SK-N-SH treated with all-trans-retinoic acid at 6 μM for 48 hours (cell line): ENCODE data around the gene BAIAP3.

ENCODE experiments used
- ATAC-seq: fragments of 200-7000 bp; cut with Tn5 transposase; 3 replicates; pipeline ENCODE4 v1.9.1; 2020; ENCODE audit warnings: mild to moderate bottlenecking, moderate library complexity
- ARNTL ChIP-seq: fragments of 450-650 bp; formaldehyde crosslinking; IDR thresholded peaks from 2 replicates; pipeline ENCODE4 v1.5.0; 2020; ENCODE audit warnings: low read depth, mild to moderate bottlenecking, moderate library complexity, borderline replicate concordance
- BACH2 ChIP-seq: fragments of 250-450 bp; sonication (Bioruptor Pico); IDR thresholded peaks from 2 replicates; pipeline ENCODE4 v1.9.0; 2021; ENCODE audit warnings: mild to moderate bottlenecking, borderline replicate concordance
- CSDC2 ChIP-seq: fragments of 250-450 bp; sonication (Bioruptor Pico); IDR thresholded peaks from 2 replicates; pipeline ENCODE4 v1.5.0; 2020; ENCODE audit warnings: mild to moderate bottlenecking, moderate library complexity
- ESRRG ChIP-seq: fragments of 250-450 bp; sonication (Bioruptor Pico); IDR thresholded peaks from 2 replicates; pipeline ENCODE4 v1.6.1; 2021; ENCODE audit warnings: mild to moderate bottlenecking
- GLIS3 ChIP-seq: fragments of 250-450 bp; sonication (Bioruptor Pico); IDR thresholded peaks from 2 replicates; pipeline ENCODE4 v1.5.0; 2020; ENCODE audit warnings: mild to moderate bottlenecking, moderate library complexity
- ISL1 ChIP-seq: fragments of 250-450 bp; sonication (Bioruptor Pico); IDR thresholded peaks from 2 replicates; pipeline ENCODE4 v2.1.2; 2022; ENCODE audit warnings: mild to moderate bottlenecking, moderate library complexity
- OSR1 ChIP-seq: fragments of 250-450 bp; sonication (Bioruptor Pico); IDR thresholded peaks from 2 replicates; pipeline ENCODE4 v1.8.0; 2022; ENCODE audit warnings: moderate library complexity, mild to moderate bottlenecking, inconsistent platforms
- PPARA ChIP-seq: fragments of 250-450 bp; sonication (Bioruptor Pico); IDR thresholded peaks from 2 replicates; pipeline ENCODE4 v1.5.0; 2020; ENCODE audit warnings: mild to moderate bottlenecking, borderline replicate concordance
- SNAI2 ChIP-seq: fragments of 250-450 bp; sonication (Bioruptor Pico); IDR thresholded peaks from 2 replicates; pipeline ENCODE4 v1.5.0; 2020; ENCODE audit warnings: mild to moderate bottlenecking, moderate library complexity
- TOX ChIP-seq: fragments of 250-450 bp; sonication (Bioruptor Pico); IDR thresholded peaks from 2 replicates; pipeline ENCODE4 v1.8.0; 2021; ENCODE audit warnings: mild to moderate bottlenecking, moderate library complexity, borderline replicate concordance
- ZC3H10 ChIP-seq: fragments of 250-450 bp; sonication (Bioruptor Pico); IDR thresholded peaks from 2 replicates; pipeline ENCODE4 v1.5.1; 2021; ENCODE audit warnings: mild to moderate bottlenecking, moderate library complexity
- ZFP3 ChIP-seq: fragments of 250-450 bp; sonication (Bioruptor Pico); IDR thresholded peaks from 2 replicates; pipeline ENCODE4 v1.5.0; 2020; ENCODE audit warnings: mild to moderate bottlenecking, moderate library complexity
- ZFP30 ChIP-seq: fragments of 450-650 bp; formaldehyde crosslinking; IDR thresholded peaks from 2 replicates; pipeline ENCODE4 v1.5.0; 2022; ENCODE audit warnings: mild to moderate bottlenecking, moderate library complexity
- ZNF565 ChIP-seq: fragments of 450-650 bp; formaldehyde crosslinking; conservative IDR thresholded peaks from 2 replicates; pipeline ENCODE4 v1.5.0; 2020; ENCODE audit warnings: low read depth, mild to moderate bottlenecking, moderate library complexity
- ZNF70 ChIP-seq: fragments of 450-650 bp; formaldehyde crosslinking; IDR thresholded peaks from 2 replicates; pipeline ENCODE4 v1.5.0; 2020; ENCODE audit warnings: mild to moderate bottlenecking, moderate library complexity
- TF ChIP-seq, protein P1 (sequence below): fragments of 250-450 bp; sonication (Bioruptor Pico); IDR thresholded peaks from 2 replicates; pipeline ENCODE4 v1.5.0; 2020; ENCODE audit warnings: mild to moderate bottlenecking, moderate library complexity
- TF ChIP-seq, protein P2 (sequence below): fragments of 250-450 bp; sonication (Bioruptor Pico); IDR thresholded peaks from 2 replicates; pipeline ENCODE4 v1.5.1; 2021; ENCODE audit warnings: mild to moderate bottlenecking, moderate library complexity
- TF ChIP-seq, protein P3 (sequence below): fragments of 250-450 bp; sonication (Bioruptor Pico); IDR thresholded peaks from 2 replicates; pipeline ENCODE4 v1.8.0; 2020; ENCODE audit warnings: mild to moderate bottlenecking, moderate library complexity, borderline replicate concordance
- TF ChIP-seq, protein P4 (sequence below): fragments of 250-450 bp; sonication (Bioruptor Pico); IDR thresholded peaks from 2 replicates; pipeline ENCODE4 v1.5.1; 2020; ENCODE audit warnings: low read depth, mild to moderate bottlenecking, moderate library complexity
- TF ChIP-seq, protein P5 (sequence below): fragments of 250-450 bp; sonication (Bioruptor Pico); IDR thresholded peaks from 2 replicates; pipeline ENCODE4 v1.8.0; 2021; ENCODE audit warnings: low read depth, mild to moderate bottlenecking, moderate library complexity, borderline replicate concordance

Gene BAIAP3

DNA sequence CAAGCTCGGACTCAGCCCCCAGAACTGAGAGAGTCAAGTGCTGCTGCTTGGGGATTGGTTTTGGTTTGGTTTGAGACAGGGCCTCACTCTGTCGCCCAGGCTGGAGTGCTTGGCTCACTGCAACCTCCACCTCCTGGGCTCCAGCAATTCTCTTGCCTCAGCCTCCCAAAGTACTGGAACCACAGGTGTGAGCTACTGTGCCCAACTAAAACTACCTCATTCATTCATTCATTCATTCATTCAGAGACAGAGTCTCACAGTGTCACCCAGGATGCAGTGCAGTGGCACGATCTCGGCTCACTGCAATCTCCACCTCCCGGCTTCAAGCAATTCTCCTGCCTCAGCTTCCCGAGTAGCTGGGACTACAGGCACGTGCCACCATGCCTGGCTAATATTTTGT is 56.3 kb downstream of the BAIAP3 start:
- TF ChIP-seq BACH2 (no peak), ESRRG (no peak), GLIS3 (CRISPR knock-in tag) (no peak), ZFP3 (CRISPR knock-in tag) (no peak), ZNF565 (CRISPR knock-in tag) (no peak), ZC3H10 (CRISPR knock-in tag) (no peak), OSR1 (CRISPR knock-in tag) (no peak), ZFP30 (CRISPR knock-in tag) (no peak), ARNTL (CRISPR knock-in tag) (no peak), ISL1 (CRISPR knock-in tag) (no peak), TOX (CRISPR knock-in tag) (no peak), SNAI2 (CRISPR knock-in tag) (no peak), CSDC2 (CRISPR knock-in tag) (no peak)
- TF ChIP-seq, protein P1, sequence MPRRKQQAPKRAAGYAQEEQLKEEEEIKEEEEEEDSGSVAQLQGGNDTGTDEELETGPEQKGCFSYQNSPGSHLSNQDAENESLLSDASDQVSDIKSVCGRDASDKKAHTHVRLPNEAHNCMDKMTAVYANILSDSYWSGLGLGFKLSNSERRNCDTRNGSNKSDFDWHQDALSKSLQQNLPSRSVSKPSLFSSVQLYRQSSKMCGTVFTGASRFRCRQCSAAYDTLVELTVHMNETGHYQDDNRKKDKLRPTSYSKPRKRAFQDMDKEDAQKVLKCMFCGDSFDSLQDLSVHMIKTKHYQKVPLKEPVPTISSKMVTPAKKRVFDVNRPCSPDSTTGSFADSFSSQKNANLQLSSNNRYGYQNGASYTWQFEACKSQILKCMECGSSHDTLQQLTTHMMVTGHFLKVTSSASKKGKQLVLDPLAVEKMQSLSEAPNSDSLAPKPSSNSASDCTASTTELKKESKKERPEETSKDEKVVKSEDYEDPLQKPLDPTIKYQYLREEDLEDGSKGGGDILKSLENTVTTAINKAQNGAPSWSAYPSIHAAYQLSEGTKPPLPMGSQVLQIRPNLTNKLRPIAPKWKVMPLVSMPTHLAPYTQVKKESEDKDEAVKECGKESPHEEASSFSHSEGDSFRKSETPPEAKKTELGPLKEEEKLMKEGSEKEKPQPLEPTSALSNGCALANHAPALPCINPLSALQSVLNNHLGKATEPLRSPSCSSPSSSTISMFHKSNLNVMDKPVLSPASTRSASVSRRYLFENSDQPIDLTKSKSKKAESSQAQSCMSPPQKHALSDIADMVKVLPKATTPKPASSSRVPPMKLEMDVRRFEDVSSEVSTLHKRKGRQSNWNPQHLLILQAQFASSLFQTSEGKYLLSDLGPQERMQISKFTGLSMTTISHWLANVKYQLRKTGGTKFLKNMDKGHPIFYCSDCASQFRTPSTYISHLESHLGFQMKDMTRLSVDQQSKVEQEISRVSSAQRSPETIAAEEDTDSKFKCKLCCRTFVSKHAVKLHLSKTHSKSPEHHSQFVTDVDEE, result no peak
- TF ChIP-seq, protein P2, sequence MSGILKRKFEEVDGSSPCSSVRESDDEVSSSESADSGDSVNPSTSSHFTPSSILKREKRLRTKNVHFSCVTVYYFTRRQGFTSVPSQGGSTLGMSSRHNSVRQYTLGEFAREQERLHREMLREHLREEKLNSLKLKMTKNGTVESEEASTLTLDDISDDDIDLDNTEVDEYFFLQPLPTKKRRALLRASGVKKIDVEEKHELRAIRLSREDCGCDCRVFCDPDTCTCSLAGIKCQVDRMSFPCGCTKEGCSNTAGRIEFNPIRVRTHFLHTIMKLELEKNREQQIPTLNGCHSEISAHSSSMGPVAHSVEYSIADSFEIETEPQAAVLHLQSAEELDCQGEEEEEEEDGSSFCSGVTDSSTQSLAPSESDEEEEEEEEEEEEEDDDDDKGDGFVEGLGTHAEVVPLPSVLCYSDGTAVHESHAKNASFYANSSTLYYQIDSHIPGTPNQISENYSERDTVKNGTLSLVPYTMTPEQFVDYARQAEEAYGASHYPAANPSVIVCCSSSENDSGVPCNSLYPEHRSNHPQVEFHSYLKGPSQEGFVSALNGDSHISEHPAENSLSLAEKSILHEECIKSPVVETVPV (CRISPR knock-in tag), result no peak
- TF ChIP-seq, protein P3, sequence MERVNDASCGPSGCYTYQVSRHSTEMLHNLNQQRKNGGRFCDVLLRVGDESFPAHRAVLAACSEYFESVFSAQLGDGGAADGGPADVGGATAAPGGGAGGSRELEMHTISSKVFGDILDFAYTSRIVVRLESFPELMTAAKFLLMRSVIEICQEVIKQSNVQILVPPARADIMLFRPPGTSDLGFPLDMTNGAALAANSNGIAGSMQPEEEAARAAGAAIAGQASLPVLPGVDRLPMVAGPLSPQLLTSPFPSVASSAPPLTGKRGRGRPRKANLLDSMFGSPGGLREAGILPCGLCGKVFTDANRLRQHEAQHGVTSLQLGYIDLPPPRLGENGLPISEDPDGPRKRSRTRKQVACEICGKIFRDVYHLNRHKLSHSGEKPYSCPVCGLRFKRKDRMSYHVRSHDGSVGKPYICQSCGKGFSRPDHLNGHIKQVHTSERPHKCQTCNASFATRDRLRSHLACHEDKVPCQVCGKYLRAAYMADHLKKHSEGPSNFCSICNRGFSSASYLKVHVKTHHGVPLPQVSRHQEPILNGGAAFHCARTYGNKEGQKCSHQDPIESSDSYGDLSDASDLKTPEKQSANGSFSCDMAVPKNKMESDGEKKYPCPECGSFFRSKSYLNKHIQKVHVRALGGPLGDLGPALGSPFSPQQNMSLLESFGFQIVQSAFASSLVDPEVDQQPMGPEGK, result no peak
- TF ChIP-seq, protein P4, sequence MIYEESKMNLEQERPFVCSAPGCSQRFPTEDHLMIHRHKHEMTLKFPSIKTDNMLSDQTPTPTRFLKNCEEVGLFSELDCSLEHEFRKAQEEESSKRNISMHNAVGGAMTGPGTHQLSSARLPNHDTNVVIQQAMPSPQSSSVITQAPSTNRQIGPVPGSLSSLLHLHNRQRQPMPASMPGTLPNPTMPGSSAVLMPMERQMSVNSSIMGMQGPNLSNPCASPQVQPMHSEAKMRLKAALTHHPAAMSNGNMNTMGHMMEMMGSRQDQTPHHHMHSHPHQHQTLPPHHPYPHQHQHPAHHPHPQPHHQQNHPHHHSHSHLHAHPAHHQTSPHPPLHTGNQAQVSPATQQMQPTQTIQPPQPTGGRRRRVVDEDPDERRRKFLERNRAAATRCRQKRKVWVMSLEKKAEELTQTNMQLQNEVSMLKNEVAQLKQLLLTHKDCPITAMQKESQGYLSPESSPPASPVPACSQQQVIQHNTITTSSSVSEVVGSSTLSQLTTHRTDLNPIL (CRISPR knock-in tag), result no peak
- TF ChIP-seq, protein P5, sequence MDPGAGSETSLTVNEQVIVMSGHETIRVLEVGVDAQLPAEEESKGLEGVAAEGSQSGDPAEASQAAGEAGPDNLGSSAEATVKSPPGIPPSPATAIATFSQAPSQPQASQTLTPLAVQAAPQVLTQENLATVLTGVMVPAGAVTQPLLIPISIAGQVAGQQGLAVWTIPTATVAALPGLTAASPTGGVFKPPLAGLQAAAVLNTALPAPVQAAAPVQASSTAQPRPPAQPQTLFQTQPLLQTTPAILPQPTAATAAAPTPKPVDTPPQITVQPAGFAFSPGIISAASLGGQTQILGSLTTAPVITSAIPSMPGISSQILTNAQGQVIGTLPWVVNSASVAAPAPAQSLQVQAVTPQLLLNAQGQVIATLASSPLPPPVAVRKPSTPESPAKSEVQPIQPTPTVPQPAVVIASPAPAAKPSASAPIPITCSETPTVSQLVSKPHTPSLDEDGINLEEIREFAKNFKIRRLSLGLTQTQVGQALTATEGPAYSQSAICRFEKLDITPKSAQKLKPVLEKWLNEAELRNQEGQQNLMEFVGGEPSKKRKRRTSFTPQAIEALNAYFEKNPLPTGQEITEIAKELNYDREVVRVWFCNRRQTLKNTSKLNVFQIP (CRISPR knock-in tag), result no peak
- TF ChIP-seq, all 23 proteins: peak for 0
- ATAC-seq, result no peak

DNA sequence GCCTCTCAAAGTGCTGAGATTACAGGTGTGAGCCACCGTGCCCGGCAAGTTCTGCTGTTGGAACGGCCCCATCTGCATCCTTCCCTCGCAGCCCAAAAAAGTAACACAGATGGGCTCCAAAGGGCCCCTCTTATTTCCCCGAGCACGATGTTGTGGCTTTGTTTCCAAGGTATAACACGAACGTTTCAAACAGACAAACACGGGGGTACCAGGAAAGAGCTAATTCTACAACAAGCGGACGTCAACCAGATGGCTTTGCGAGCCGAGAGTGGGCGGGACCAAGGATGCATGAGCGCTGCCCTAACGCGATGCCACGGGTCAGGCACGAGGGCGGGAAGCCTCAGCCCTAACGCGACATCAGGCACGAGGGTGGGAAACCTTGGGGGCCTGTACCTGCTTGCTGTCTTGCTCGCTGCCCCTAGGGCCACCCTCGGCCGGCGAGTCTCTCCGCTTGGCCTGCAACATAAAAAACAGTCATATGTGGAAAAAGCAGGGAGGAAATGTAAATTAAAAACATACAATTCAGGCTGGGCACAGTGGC is 56.9 kb downstream of the BAIAP3 start:
- ATAC-seq, result no peak
- TF ChIP-seq ZFP3 (CRISPR knock-in tag), result no peak
- TF ChIP-seq ZNF70 (CRISPR knock-in tag), result no peak

DNA sequence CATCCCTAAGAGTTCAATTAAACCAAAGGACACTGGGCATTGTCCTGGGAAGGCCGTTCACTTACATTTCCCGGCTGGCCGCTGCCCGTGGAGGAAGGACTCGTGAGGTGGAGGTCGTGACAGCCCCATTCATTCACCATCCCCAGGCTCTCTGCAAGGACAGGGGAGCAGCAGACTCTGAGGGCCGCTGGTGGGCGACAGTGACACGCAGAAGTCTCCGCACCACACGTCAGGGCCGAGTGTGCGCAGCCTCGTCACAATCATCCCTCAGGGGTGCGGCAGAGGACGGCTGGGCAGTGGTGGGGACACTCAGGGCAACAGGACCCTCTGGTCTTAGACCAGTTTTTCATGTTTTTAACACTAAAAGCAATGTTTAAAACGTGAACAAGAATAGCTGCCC is 59.4 kb downstream of the BAIAP3 start:
- ATAC-seq, result no peak
- TF ChIP-seq ARNTL (CRISPR knock-in tag) (no peak), SNAI2 (CRISPR knock-in tag) (no peak), ZC3H10 (CRISPR knock-in tag) (no peak), PPARA (no peak), ZNF565 (CRISPR knock-in tag) (no peak), ZFP30 (CRISPR knock-in tag) (no peak)
- TF ChIP-seq, protein P1, result no peak
